Spinal cord (tissue), 10 donors: ENCODE results near the gene CLMN. TPM values are rescaled to one million over a fixed set of nuclear protein-coding genes. Genes with fewer than 3 reads are reported as not detected.
"Not testable (repeated sequence)": the region's sequence is repeated elsewhere in the genome, so short reads cannot be mapped to it uniquely, and the experiment has no call there.

Source experiments
- DNase-seq, 6 donors: peaks; one replicate each; pipeline versions ENCODE4 v3.0.0 to v3.0.0-alpha.2; 2013 to 2015; ENCODE audit warnings: low spot score in 6 of 6, low read depth in 4 of 6
- H3K27ac ChIP-seq: one replicate; pipeline ENCODE4 v1.5.1; 2013; ENCODE audit warnings: low read depth, low read length, control low read depth
- H3K27me3 ChIP-seq: one replicate; pipeline ENCODE4 v1.6.1; 2013; ENCODE audit warnings: low read length; ENCODE audit not compliant: control insufficient read depth, insufficient read depth
- H3K36me3 ChIP-seq: one replicate; pipeline ENCODE4 v1.6.1; 2013; ENCODE audit warnings: low read length; ENCODE audit not compliant: control insufficient read depth, insufficient read depth
- H3K4me1 ChIP-seq: one replicate; pipeline ENCODE4 v1.6.1; 2013; ENCODE audit warnings: low read length; ENCODE audit not compliant: control insufficient read depth, insufficient read depth
- H3K4me3 ChIP-seq: one replicate; pipeline ENCODE4 v1.5.1; 2013; ENCODE audit warnings: low read depth, low read length, control low read depth
- H3K9me3 ChIP-seq: one replicate; pipeline ENCODE4 v1.6.1; 2013; ENCODE audit warnings: low read length; ENCODE audit not compliant: control insufficient read depth, insufficient read depth
- WGBS: methylation state at CpG from one replicate; pipeline ENCODE4 v1.1.5; 2013; ENCODE audit warnings: missing lambda C conversion rate; ENCODE audit not compliant: insufficient coverage; 5-methylcytosine and 5-hydroxymethylcytosine counted together
- polyA plus RNA-seq, 2 donors: library from polyadenylated mRNA; unstranded; fragments of 120-200 nt; gene quantifications; one replicate each; pipeline ENCODE4 v1.2.1, GENCODE V29; 2013; ENCODE audit not compliant: insufficient read length in 2 of 2
- total RNA-seq, 2 donors: library from RNA; depleted of rRNA in 1 of 2; stranded (reverse); fragments of 120-200 nt in 1 of 2; fragments of >200 nt in 1 of 2; gene quantifications; one replicate each; pipeline versions ENCODE4 v1.2.3 to v1.2.4, GENCODE V29; 2013 to 2014
- donor health status: healthy.

The CLMN gene
- total and polyA plus RNA-seq, 4 donors: 4.1 to 18.8 (median 8.6) TPM

DNA sequence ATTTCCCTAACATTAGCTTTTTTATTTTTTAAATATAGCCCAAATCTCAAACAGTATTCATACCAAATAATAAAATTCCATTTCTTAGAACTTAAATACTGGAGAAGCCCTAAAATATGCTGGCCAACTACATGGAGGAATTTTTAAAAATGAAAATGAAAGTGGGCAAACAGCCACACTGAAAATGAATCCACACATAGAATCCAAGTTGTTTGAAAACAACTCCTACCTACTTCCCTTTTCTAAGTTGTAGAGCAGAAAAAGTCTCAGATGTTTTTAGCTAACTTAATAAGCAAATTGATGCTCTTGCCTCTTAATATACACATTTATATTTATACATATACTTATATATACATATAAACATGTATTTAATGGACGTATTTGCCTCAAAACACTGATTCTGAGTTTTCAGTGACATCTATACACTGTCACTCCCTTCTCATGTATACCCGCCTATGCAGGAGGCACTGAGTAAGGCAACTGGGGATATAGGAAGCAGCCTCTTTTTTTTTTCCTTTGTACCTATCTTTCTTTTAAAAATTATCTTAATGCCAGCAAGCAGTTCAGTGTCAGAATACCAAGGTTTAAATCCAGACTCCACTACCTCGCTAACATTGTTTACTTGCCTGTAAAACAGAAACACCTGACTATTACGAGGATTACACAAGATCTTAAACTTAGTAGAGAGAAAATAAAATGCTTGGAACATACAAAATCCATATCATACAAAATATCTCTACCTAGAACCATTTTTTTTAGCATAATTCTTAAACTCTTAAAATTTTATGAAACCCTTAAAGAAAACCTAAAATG lies 175.7 kb downstream of the CLMN start:
- Histone ChIP-seq H3K4me3 (no peak overlapping the region), H3K36me3 (no peaks in the 10 kb centered on the region), H3K27me3 (no peaks in the 10 kb centered on the region), H3K9me3 (peaks cover 2% of the 10 kb centered on the region), H3K27ac (no peak overlapping the region), H3K4me1 (no peaks in the 10 kb centered on the region)
- no peak for DNase-seq
- no CpG with 5 or more reads among the region's 4 CpGs for WGBS

- no peak for DNase-seq
- H3K9me3 ChIP-seq: peaks cover 2% of the 10 kb centered on the region
- no peaks in the 10 kb centered on the region for H3K4me1 ChIP-seq
- no peaks in the 10 kb centered on the region for H3K27me3 ChIP-seq
- no peak overlapping the region for H3K4me3 ChIP-seq
- 96% methylated on average over 2 of the region's 2 CpGs for WGBS
- H3K36me3 ChIP-seq: no peaks in the 10 kb centered on the region
- no peak overlapping the region for H3K27ac ChIP-seq
Observed at GRCh38 chr14:95142208-95142607, 177.5 kb downstream of the CLMN start.

- Histone ChIP-seq H3K4me3 (no peak overlapping the region), H3K27me3 (no peaks in the 10 kb centered on the region), H3K27ac (no peak overlapping the region), H3K4me1 (no peaks in the 10 kb centered on the region), H3K9me3 (peaks cover 2% of the 10 kb centered on the region), H3K36me3 (no peaks in the 10 kb centered on the region)
- no CpG with 5 or more reads among the region's 1 CpG for WGBS
- no peak for DNase-seq
Observed at GRCh38 chr14:95141684-95142083, 178.0 kb downstream of the CLMN start.

- H3K36me3 ChIP-seq: no peaks in the 10 kb centered on the region
- no CpG with 5 or more reads among the region's 5 CpGs for WGBS
- H3K27me3 ChIP-seq: no peaks in the 10 kb centered on the region
- no peaks in the 10 kb centered on the region for H3K4me1 ChIP-seq
- no peak overlapping the region for H3K27ac ChIP-seq
- DNase-seq: no peak
- no peak overlapping the region for H3K4me3 ChIP-seq
- H3K9me3 ChIP-seq: peaks cover 1% of the 10 kb centered on the region
Observed at GRCh38 chr14:95140060-95140858, 179.4 kb downstream of the CLMN start.

DNA sequence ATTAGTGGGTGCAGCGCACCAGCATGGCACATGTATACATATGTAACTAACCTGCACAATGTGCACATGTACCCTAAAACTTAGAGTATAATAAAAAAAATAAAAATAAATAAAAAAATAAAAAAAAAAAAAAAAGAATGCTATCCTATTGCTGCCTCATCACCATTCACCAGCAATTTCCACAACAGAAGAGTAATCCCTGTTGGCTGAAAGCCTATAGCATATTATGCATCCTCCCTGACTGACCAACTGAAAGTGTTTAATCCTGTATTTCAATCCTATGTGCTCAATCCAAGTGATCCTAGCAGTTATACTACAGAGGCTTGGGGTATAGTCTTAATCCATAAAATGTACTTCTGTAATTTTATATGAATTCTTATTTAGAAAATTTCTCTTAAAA lies 180.8 kb downstream of the CLMN start:
- H3K4me3 ChIP-seq: no peak overlapping the region
- H3K4me1 ChIP-seq: peaks cover 7% of the 10 kb centered on the region
- H3K36me3 ChIP-seq: no peaks in the 10 kb centered on the region
- H3K9me3 ChIP-seq: no peaks in the 10 kb centered on the region
- WGBS: no CpG with 5 or more reads among the region's 1 CpG
- H3K27ac ChIP-seq: no peak overlapping the region
- no peak for DNase-seq
- H3K27me3 ChIP-seq: no peaks in the 10 kb centered on the region

GRCh38 chr14:95138455-95138854 lies 181.3 kb downstream of the CLMN start:
- H3K27me3 ChIP-seq, H3K27ac ChIP-seq, DNase-seq, H3K4me3 ChIP-seq, H3K36me3 ChIP-seq, H3K9me3 ChIP-seq, H3K4me1 ChIP-seq: not testable (repeated sequence)
- WGBS: 40% methylated on average over 1 of the region's 5 CpGs

DNA sequence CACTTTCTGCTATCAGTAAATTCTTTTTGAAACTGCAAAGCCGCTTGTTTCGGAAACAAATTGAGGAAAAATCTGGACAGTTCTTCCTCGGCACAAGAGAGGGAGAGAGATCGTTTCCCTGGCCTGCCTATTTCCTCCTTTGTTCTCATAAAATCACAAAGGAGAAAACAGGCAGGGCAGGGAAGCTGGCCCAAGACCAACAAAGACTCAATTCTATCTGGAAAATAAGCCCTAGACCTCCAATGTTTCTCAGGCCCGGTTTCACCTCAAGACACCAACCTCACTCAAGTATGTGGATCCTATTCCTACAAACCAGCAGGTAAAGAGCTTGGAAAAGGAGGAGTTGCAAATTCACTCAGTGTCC lies 181.9 kb downstream of the CLMN start:
- Histone ChIP-seq H3K36me3 (no peaks in the 10 kb centered on the region), H3K4me1 (peaks cover 7% of the 10 kb centered on the region), H3K9me3 (no peaks in the 10 kb centered on the region), H3K4me3 (no peak overlapping the region), H3K27me3 (no peaks in the 10 kb centered on the region), H3K27ac (no peak overlapping the region)
- no CpG with 5 or more reads among the region's 5 CpGs for WGBS
- DNase-seq: peak in 2 of 6 donors; percentile 51 to 54

DNA sequence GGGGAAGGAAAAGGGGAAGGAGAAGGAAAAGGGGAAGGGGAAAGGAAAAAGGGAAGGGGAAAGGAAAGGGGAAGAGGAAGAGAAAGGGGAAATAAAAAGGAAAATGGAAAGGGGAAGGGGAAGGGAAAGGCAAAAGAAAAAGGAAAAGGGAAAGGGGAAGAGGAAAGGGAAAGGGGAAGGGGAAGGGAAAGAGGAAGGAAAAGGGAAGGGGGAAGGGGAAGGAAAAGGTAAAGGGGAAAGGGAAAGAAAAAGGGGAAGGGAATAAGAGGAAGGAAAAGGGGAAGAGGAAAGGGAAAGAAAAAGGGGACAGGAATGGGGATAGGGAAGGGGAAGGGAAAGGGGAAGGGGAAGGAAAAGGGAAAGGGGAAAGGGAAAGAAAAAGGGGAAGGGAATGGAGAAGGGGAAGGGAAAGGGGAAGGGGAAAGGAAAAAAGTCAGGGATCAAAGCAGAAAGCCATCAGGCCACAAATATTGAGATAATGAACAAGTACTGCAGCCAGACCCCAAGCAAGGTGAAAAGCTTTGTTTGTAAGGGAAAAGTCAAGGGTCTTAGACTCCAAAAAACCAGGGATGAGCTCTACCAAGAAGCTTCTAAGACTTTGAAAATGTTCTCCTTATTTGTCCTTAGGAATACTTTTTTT lies 182.4 kb downstream of the CLMN start:
- DNase-seq: no peak
- Histone ChIP-seq H3K9me3 (no peaks in the 10 kb centered on the region), H3K4me1 (peaks cover 7% of the 10 kb centered on the region), H3K27ac (no peak overlapping the region), H3K36me3 (no peaks in the 10 kb centered on the region), H3K4me3 (no peak overlapping the region), H3K27me3 (no peaks in the 10 kb centered on the region)

DNA sequence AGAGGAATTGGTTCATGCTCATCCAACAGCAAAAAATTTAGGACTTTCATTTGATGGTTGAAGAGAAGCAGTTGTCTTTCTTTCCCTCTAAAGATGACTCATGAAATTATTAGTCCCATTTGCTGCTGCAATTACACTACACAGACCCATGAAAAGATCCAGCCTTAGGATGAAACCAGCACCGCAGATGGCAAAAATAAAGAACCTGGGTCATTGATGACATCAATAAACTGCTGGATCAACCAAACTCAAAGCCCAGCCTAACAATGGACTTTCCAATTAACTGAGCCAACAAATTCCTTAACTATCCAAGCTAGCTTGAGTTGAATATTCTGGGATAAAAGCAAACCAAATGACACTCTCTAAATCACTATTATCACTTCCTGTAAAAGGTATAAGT lies 183.1 kb downstream of the CLMN start:
- Histone ChIP-seq H3K9me3 (no peaks in the 10 kb centered on the region), H3K27me3 (no peaks in the 10 kb centered on the region), H3K27ac (no peak overlapping the region), H3K36me3 (no peaks in the 10 kb centered on the region), H3K4me3 (no peak overlapping the region), H3K4me1 (peaks cover 7% of the 10 kb centered on the region)
- WGBS: 60% methylated on average over 1 of the region's 1 CpG
- DNase-seq: no peak
